IPS-NIHi11 (cell line): ENCODE results near the gene ATMIN.

Experiments
- DNase-seq: peaks from one replicate; pipeline ENCODE4 v3.0.0; 2012; ENCODE audit warnings: mixed read lengths, low spot score

Gene ATMIN

GRCh38 chr16:81035398-81035974 is at the start of gene ATMIN:
Gene ATMIN (plus strand): TSS chr16:81035842. CDS start chr16:81035871, 29 bp downstream.
- peak; percentile 99 for DNase-seq

DNA sequence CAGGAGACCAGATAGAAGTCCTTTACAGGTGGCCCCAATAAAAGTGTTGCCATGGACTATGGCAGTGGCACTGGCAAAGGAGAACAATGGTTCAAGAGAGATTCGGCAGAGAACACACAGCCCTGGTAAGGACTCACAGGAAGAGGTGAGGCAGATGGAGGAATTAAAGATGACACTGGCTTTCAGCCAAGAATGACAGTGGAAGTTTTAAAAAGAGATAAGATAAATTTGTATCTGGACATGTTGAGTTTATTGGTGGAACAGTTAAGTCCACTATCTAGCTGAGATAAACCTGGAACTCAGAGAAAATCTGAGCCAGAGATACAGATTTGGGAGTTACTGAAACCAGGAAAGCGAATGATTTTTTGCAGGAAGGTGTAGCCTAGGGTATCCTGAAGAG is 49.1 kb upstream of the ATMIN start:
- no peak for DNase-seq

GRCh38 chr16:80988756-80989155 is 46.9 kb upstream of the ATMIN start:
- no peak for DNase-seq

- DNase-seq, result no peak
Observed at GRCh38 chr16:80989801-80990200, 45.8 kb upstream of the ATMIN start.

DNA sequence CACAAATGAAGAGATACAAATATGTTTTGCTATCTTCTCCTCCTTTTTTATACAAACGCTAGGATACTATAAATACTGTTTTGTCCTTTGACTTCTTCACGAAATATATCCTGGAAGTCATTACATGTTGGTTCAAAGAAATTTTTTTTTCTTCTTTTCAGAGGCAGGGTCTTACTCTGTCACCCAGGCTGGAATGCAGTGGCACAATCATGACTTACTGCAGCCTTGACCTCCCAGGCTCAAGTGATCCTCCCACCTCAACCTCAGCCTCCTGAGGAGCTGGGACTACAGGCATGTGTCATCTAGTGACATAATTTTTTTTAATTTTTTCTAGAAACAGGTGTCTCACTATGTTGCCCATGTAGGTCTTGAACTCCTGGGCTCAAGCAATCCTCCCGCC is 45.1 kb upstream of the ATMIN start:
- no peak for DNase-seq

DNA sequence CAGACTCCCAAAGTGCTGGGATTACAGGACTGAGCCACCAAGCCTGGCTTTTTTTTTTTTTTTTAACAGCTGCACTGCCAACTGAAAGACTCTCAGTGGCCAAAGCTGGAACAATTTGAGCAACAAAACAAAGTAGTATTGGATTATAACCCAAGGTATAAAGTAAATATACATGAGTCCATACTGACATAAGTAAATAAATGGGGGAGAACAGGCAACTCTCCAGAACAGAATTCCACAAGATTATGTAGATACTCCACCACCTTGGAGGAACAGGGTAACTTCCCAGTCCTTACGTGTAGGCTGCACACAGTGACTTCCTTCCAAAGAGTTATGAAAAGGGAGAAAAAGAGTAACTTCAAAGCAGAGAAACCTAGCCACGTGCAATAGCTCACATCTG is 44.7 kb upstream of the ATMIN start:
- DNase-seq, result no peak

DNA sequence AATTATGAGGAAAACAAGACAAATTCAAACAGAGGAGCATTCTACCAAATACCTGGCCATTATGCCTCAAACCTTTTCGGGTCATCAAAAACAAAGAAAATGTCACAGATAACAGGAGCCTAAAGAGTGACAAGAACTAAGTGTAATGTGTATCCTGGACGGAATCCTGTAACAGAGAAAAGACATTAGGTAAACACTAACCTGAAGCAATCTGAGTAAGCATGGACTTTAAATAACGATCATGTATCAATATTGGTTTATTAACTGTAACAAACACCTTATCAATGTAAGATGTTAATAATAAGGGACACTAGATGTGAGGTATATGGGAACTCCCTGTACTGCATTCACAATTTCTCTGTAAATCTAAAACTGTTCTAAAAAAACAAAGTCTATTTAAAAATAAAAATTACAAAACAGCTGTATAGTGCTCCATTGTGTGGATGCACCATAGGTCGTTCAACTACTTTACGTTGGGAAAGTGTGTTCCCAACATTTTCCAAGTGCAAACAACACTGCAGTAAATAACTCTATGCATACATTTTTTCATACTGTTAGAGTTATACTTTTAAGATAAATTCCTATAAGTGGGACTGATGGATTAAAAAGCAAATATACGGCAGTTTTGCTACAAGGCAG is 43.7 kb upstream of the ATMIN start:
- DNase-seq, result no peak

- DNase-seq, result no peak
Observed at GRCh38 chr16:80992676-80993293, 42.9 kb upstream of the ATMIN start.

- no peak for DNase-seq
Observed at GRCh38 chr16:80993307-80993706, 42.3 kb upstream of the ATMIN start.

GRCh38 chr16:80993834-80994233 is 41.8 kb upstream of the ATMIN start:
- no peak for DNase-seq

DNA sequence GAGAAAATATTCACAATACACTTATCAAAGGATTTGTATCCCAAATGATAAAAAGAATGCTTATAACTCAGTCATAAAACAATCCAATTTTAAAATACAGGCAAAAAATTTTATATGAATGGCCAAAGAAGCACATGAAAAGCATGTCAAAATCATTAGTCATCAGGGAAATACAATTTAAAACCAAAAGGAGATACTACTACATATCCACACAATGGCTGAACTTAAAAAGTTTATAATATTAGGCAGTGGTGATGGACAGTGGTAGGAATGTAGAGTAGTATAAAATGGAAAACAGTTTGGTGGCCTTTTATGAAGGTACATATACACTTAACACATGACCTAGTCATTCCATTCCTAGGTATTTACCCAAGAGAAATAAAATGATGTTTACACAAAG is 41.2 kb upstream of the ATMIN start:
- no peak for DNase-seq

- DNase-seq, result no peak
Observed at GRCh38 chr16:80996688-80997138, 38.9 kb upstream of the ATMIN start.

- DNase-seq, result no peak
Observed at GRCh38 chr16:80997139-80997798, 38.4 kb upstream of the ATMIN start.

DNA sequence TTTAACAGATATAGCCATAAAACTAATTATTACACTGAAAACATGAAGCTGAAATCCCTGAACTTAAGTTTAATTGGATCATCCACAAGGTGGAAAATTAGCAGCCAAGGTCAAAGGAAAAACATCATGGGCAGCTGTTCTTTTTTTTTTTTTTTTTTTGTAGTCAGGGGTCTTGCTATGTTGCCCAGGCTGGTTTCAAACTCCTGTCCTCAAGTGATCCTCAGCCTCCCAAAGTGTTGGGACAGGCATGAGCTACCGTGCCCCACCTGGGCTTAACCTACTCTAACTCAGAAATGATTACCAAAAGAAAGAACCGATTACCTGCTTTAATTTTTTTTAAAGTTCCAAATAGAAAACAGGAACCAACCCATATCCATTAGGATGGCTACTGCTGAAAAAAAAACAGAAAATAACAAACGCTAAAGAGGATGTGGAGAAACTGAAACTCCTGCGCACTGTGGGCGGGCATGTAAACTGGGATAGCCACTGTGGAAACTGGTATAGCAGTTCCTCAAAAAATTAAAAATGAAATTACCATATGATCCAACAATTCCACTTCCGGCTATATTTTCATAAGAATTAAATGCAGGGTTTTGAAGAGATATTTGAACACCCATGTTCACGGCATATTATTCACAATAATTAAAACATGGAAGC is 37.5 kb upstream of the ATMIN start:
- DNase-seq, result no peak

- no peak for DNase-seq
Observed at GRCh38 chr16:81000873-81001272, 34.8 kb upstream of the ATMIN start.

GRCh38 chr16:81001330-81001729 is 34.3 kb upstream of the ATMIN start:
- no peak for DNase-seq

DNA sequence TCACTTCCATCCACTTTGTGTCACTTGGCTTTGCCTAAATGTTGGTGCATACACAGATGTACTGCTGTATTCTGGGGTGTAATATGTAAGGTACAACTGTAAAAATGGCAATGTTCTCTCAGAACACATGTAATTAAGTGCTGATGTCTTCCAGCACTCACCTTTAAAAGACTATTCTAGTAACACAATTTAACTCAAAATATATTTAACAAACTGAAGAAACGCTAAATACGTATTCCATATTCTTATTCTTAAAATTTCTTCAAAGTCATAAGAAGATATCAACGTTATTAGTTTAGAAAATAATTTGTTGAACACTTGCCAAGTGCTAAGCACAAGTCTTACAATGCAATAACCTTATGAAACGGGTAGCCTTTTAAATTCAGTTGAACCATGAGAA is 32.6 kb upstream of the ATMIN start:
- no peak for DNase-seq

DNA sequence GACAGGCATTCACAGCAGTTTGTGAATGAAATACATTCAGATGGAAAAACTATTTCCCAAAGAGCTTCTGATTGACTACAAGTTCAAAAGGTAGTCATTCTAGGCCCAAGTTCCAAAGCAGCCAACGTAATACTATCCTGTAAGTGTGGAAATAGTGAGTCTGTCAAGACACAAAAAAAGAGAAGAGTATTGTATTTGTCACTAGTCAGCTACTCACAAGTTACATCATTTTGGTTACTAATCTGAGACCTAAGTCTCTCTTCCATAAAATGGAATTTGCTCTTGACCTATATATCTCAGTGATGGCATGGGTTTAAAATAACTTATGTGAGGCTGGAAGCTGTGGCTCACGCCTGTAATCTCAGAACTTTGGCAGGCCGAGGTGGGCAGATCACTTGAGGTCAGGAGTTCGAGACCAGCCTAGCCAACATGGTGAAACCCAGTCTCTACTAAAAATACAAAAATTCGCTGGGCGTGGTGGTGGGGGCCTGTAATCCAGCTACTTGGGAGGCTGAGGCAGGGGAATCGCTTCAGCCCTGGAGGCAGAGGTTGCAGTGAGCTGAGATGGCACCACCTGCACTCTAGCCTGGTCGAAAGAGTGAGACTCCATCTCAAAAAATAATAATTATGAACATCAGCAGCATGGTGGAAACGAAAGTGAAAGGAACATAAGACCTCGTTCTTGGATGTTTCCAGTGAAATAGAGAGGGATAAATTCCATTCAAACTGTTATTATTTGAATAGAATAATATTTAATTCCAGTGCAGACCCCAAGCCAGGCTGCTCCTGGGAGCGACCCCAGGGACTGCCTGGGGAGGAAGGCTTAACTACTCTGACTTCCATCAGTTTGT is 31.8 kb upstream of the ATMIN start:
- no peak for DNase-seq

DNA sequence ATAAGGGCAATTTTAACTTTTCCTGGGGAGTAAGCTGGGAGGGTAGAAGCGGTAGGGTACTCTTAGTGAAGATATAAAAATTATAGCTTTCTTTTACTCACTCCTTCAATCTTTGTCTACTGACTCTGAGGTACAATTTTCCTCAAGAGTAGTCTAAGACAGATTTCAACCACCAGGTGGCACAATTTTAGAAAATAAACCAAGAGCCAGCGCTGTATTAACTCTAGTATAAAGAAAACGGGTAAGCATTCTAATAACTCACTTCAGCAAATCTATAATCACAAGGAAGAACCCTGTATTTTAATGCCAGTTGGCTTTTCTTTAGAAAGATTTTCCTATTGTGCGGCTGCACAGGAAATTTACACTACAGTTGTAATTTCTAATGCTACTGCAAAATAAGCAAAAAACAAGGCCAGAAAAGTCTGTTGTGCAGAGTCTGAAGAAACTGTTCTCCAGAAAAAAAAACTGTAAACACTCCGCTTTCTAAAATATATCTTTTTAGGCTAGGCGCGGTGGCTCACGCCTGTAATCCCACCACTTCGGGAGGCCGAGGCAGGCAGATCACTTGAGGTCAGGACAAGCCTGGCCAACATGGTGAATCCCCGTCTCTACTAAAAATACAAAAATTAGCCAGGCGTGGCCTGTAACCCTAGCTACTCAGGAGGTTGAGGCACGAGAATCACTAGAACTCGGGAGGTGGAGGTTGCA is 30.8 kb upstream of the ATMIN start:
- peak; percentile 28 for DNase-seq

- DNase-seq, result no peak
Observed at GRCh38 chr16:81005610-81006161, 30.0 kb upstream of the ATMIN start.
